Lower leg skin (tissue), 4 donors: Measurements from ENCODE around the gene TASP1. TPM values are rescaled to one million over a fixed set of nuclear protein-coding genes. Genes with fewer than 3 reads are reported as not detected.
"Not testable (repeated sequence)": the region's sequence is repeated elsewhere in the genome, so short reads cannot be mapped to it uniquely, and the experiment has no call there.

ENCODE experiments used
- DNase-seq, 2 donors: peaks; one replicate each; pipeline ENCODE4 v3.0.0-alpha.2; 2019; ENCODE audit warnings: low spot score in 2 of 2
- H3K4me3 ChIP-seq: fragments of 200-600 bp; sonication (generic); 2 replicates; pipeline ENCODE4 v1.5.1; 2017; ENCODE audit warnings: mild to moderate bottlenecking, low read depth; ENCODE audit not compliant: poor library complexity, severe bottlenecking
- POLR2A ChIP-seq, 2 donors: fragments of 450-650 bp; IDR thresholded peaks; one replicate each; pipeline ENCODE4 v1.6.1; 2016 to 2017; ENCODE audit warnings: antibody characterized with exemption in 2 of 2, mild to moderate bottlenecking in 1 of 2, moderate library complexity in 1 of 2
- WGBS, 2 donors: methylation state at CpG; one replicate each; pipeline ENCODE4 v1.1.5; 2018; 5-methylcytosine and 5-hydroxymethylcytosine counted together
- intact Hi-C: fragments of 100-400 bp; cut with DNase I; formaldehyde crosslinking; loops from one replicate; pipeline ENCODE4 v1.15.0; 2023; ENCODE audit warnings: low total_unique reads
- total RNA-seq, 4 donors: library from RNA; depleted of rRNA; stranded (reverse); fragments of >200 nt; gene quantifications; one replicate each; pipeline ENCODE4 v1.1.0, GENCODE V29; 2016
- TF ChIP-seq, protein P1 (sequence below), 3 donors: fragments of 450-650 bp; IDR thresholded peaks; one replicate each; pipeline ENCODE4 v1.5.1; 2016; ENCODE audit warnings: antibody characterized with exemption in 3 of 3, mild to moderate bottlenecking in 3 of 3, moderate library complexity in 2 of 3

TASP1 gene
- total RNA-seq, 4 donors from 2014 or later = 9.0 to 18.3 (median 12.7) TPM

GRCh38 chr20:13644010-13644409, 5.3 kb upstream of the TASP1 start:
- H3K4me3 ChIP-seq = no peak overlapping the region
- no peak for DNase-seq
- TF ChIP-seq, protein P1, sequence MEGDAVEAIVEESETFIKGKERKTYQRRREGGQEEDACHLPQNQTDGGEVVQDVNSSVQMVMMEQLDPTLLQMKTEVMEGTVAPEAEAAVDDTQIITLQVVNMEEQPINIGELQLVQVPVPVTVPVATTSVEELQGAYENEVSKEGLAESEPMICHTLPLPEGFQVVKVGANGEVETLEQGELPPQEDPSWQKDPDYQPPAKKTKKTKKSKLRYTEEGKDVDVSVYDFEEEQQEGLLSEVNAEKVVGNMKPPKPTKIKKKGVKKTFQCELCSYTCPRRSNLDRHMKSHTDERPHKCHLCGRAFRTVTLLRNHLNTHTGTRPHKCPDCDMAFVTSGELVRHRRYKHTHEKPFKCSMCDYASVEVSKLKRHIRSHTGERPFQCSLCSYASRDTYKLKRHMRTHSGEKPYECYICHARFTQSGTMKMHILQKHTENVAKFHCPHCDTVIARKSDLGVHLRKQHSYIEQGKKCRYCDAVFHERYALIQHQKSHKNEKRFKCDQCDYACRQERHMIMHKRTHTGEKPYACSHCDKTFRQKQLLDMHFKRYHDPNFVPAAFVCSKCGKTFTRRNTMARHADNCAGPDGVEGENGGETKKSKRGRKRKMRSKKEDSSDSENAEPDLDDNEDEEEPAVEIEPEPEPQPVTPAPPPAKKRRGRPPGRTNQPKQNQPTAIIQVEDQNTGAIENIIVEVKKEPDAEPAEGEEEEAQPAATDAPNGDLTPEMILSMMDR (IDR thresholded peaks at IDR 0.05) = no peak
- TF ChIP-seq POLR2A (IDR thresholded peaks at IDR 0.05) = no peak
- intact Hi-C loops = no loop called here
- 58 to 59% methylated on average over 4 of the region's 4 CpGs for WGBS, 2 donors

DNA sequence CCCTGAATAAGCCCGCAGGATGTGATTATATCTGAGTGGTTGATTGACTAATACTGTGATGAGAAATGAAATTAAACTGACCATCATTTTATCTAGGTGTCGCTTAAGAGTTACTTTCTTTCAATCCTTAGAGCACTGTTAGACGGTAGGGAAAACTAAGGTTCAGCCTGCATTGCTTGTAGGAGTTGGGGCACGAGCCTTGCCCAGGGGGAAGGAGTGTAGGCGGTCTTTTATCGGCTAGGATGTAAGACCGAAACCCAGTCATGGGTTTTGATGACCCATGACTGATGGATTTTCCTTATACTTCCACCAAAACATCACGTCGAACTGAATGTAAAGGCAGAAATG, 392 bp upstream of the TASP1 start:
- H3K4me3 ChIP-seq = peak overlapping the region; percentile 85
- intact Hi-C loops = no loop called here
- DNase-seq = no peak
- TF ChIP-seq, protein P1 (IDR thresholded peaks at IDR 0.05) = no peak
- TF ChIP-seq POLR2A (IDR thresholded peaks at IDR 0.05) = no peak
- 7 to 8% methylated on average over 9 of the region's 9 CpGs for WGBS, 2 donors

DNA sequence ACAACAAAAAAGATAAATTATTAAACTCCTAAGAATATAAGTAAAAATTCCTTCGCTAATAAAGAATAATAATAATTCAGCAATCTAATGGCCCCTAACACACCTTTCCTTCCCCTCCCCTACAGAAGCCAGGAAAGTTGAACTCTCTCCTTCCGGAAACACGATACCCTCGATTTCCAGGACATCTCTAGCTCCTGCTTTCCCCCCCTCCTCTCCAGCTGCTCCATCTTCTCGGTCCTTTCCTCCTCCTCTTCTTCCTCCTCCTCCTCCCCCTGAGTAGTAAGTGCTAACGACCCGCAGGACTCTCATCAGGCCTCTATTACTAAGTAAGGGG, 603 bp downstream of the TASP1 start:
- 1 to 2% methylated on average over 7 of the region's 7 CpGs for WGBS, 2 donors
- no peak for DNase-seq
- TF ChIP-seq POLR2A (IDR thresholded peaks at IDR 0.05) = no peak
- TF ChIP-seq, protein P1 (IDR thresholded peaks at IDR 0.05) = no peak
- intact Hi-C loops = no loop called here
- peak overlapping the region; percentile 85 for H3K4me3 ChIP-seq

GRCh38 chr20:13632431-13632830, 6.3 kb downstream of the TASP1 start:
- no peak overlapping the region for H3K4me3 ChIP-seq
- 61 to 74% methylated on average over 1 of the region's 1 CpG for WGBS, 2 donors
- intact Hi-C loops = no loop called here
- TF ChIP-seq POLR2A (IDR thresholded peaks at IDR 0.05) = no peak
- TF ChIP-seq, protein P1 (IDR thresholded peaks at IDR 0.05) = no peak
- no peak for DNase-seq

DNA sequence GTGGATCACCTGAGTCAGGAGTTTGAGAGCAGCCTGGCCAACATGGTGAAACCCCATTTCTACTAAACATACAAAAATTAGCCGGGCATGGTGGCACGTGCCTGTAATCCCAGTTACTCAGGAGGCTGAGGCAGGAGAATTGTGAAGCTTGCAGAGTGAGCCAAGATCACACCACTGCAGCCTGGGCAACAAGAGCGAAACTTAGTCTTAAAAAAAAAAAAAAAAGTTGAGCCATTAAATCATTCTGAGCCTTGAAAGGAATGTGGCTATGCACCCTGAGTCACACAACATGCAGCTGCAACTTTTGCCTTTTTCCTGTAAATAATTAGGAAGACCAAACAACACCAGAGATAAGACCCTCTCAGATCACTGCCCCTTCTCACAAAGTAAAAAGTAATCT, 11.2 kb downstream of the TASP1 start:
- DNase-seq, H3K4me3 ChIP-seq, intact Hi-C loops: not testable (repeated sequence)
- 54 to 67% methylated on average over 3 of the region's 3 CpGs for WGBS, 2 donors

DNA sequence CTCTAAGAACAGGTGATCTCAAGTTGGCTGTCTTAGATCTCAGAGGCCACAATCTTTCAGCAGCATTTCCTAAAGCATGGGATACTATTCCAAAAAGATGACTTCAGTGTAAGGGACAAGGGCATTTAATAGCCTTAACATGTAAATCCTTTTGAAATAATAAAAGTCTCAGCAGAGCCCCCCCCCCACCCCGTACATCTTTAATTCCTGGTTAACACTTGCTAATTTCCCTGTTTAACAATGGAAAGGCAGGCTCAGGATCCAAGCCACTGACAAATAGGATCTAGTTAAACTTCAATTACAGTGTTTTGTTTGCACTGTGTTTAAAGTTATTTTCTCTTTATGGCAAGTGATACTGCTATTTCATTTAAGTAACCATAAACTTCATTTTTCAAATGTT, 12.0 kb downstream of the TASP1 start:
- TF ChIP-seq POLR2A (IDR thresholded peaks at IDR 0.05) = no peak
- TF ChIP-seq, protein P1 (IDR thresholded peaks at IDR 0.05) = no peak
- DNase-seq = no peak
- intact Hi-C loops = no loop called here
- 76 to 95% methylated on average over 1 of the region's 1 CpG for WGBS, 2 donors
- H3K4me3 ChIP-seq = no peak overlapping the region
